ENCODE results near the gene CHRM5. TPM values are rescaled to one million over a fixed set of nuclear protein-coding genes. Genes with fewer than 3 reads are reported as not detected.

The CHRM5 gene
- total RNA-seq, 2 donors from 2014 or later = not detected

- Histone ChIP-seq H3K27me3 (ENCODE audit: control insufficient read depth, insufficient read depth, low read length, poor library complexity, severe bottlenecking) (no peaks in the 10 kb centered on the region), H3K36me3 (ENCODE audit: control insufficient read depth, insufficient read depth, low read length) (no peaks in the 10 kb centered on the region), H3K9ac (ENCODE audit: extremely low read depth, low read length, poor library complexity, severe bottlenecking) (no peak overlapping the region), H3K4me1 (ENCODE audit: control insufficient read depth, insufficient read depth, low read length) (no peaks in the 10 kb centered on the region), H3K9me3 (ENCODE audit: control insufficient read depth, low read length) (no peaks in the 10 kb centered on the region), H3K4me3 (ENCODE audit: low read length) (no peak overlapping the region), H3K27ac (ENCODE audit: low read depth, low read length) (no peak overlapping the region)
- H3K9me3 Mint-ChIP-seq = no peaks in the 10 kb centered on the region
- H3K27me3 Mint-ChIP-seq (ENCODE audit: insufficient read depth) = no peaks in the 10 kb centered on the region
- no peak for TF ChIP-seq CTCF (conservative IDR thresholded peaks at IDR 0.05)
- peaks cover 3% of the 10 kb centered on the region for H3K4me1 Mint-ChIP-seq
- WGBS, 2 experiments (ENCODE audit: insufficient coverage in 1 of 2, insufficient read length in 1 of 2) = 93 to 97% methylated on average over 3 to 5 of the region's 5 CpGs
- H3K36me3 Mint-ChIP-seq (ENCODE audit: low read depth) = no peaks in the 10 kb centered on the region
- no peak for DNase-seq
- H3K27ac Mint-ChIP-seq = no peak overlapping the region
- H3K4me3 Mint-ChIP-seq = no peak overlapping the region
These were observed 42.6 kb downstream of the CHRM5 start for GRCh38 chr15:34010921-34011320.

GRCh38 chr15:34011481-34011880 is 43.2 kb downstream of the CHRM5 start:
- Histone ChIP-seq H3K36me3 (ENCODE audit: control insufficient read depth, insufficient read depth, low read length) (no peaks in the 10 kb centered on the region), H3K27ac (ENCODE audit: low read depth, low read length) (no peak overlapping the region), H3K9ac (ENCODE audit: extremely low read depth, low read length, poor library complexity, severe bottlenecking) (no peak overlapping the region), H3K27me3 (ENCODE audit: control insufficient read depth, insufficient read depth, low read length, poor library complexity, severe bottlenecking) (no peaks in the 10 kb centered on the region), H3K4me3 (ENCODE audit: low read length) (no peak overlapping the region), H3K4me1 (ENCODE audit: control insufficient read depth, insufficient read depth, low read length) (no peaks in the 10 kb centered on the region), H3K9me3 (ENCODE audit: control insufficient read depth, low read length) (no peaks in the 10 kb centered on the region)
- H3K9me3 Mint-ChIP-seq = no peaks in the 10 kb centered on the region
- no peak for TF ChIP-seq CTCF (conservative IDR thresholded peaks at IDR 0.05)
- no peak overlapping the region for H3K4me3 Mint-ChIP-seq
- no peak for DNase-seq
- no peak overlapping the region for H3K27ac Mint-ChIP-seq
- no peaks in the 10 kb centered on the region for H3K27me3 Mint-ChIP-seq (ENCODE audit: insufficient read depth)
- H3K4me1 Mint-ChIP-seq = peaks cover 3% of the 10 kb centered on the region
- H3K36me3 Mint-ChIP-seq (ENCODE audit: low read depth) = peaks cover 2% of the 10 kb centered on the region
- 72 to 86% methylated on average over 2 of the region's 2 CpGs for WGBS, 2 experiments (ENCODE audit: insufficient coverage in 1 of 2, insufficient read length in 1 of 2)

- no peaks in the 10 kb centered on the region for H3K9me3 ChIP-seq (ENCODE audit: control insufficient read depth, low read length)
- H3K36me3 ChIP-seq (ENCODE audit: control insufficient read depth, insufficient read depth, low read length) = no peaks in the 10 kb centered on the region
- no peaks in the 10 kb centered on the region for H3K27me3 ChIP-seq (ENCODE audit: control insufficient read depth, insufficient read depth, low read length, poor library complexity, severe bottlenecking)
- H3K4me1 ChIP-seq (ENCODE audit: control insufficient read depth, insufficient read depth, low read length) = no peaks in the 10 kb centered on the region
- H3K27ac ChIP-seq (ENCODE audit: low read depth, low read length) = no peak overlapping the region
- peaks cover 6% of the 10 kb centered on the region for H3K36me3 Mint-ChIP-seq (ENCODE audit: low read depth)
- 91 to 93% methylated on average over 4 of the region's 4 CpGs for WGBS, 2 experiments (ENCODE audit: insufficient coverage in 1 of 2, insufficient read length in 1 of 2)
- no peak for DNase-seq
- no peak for TF ChIP-seq CTCF (conservative IDR thresholded peaks at IDR 0.05)
- H3K9ac ChIP-seq (ENCODE audit: extremely low read depth, low read length, poor library complexity, severe bottlenecking) = no peak overlapping the region
- no peaks in the 10 kb centered on the region for H3K27me3 Mint-ChIP-seq (ENCODE audit: insufficient read depth)
- no peak overlapping the region for H3K27ac Mint-ChIP-seq
- no peaks in the 10 kb centered on the region for H3K9me3 Mint-ChIP-seq
- H3K4me3 Mint-ChIP-seq = no peak overlapping the region
- peaks cover 3% of the 10 kb centered on the region for H3K4me1 Mint-ChIP-seq
- H3K4me3 ChIP-seq (ENCODE audit: low read length) = no peak overlapping the region
These were observed 44.2 kb downstream of the CHRM5 start for GRCh38 chr15:34012461-34013028.

Data from endodermal cell (in vitro differentiated cells).